Right lung (tissue), 5 donors: ENCODE data around the gene SORL1. TPM values are rescaled to one million over a fixed set of nuclear protein-coding genes. Genes with fewer than 3 reads are reported as not detected.

ENCODE experiments used
- DNase-seq, 2 donors: peaks; one replicate each; pipeline ENCODE4 v3.0.0-alpha.2; 2013
- polyA plus RNA-seq, 5 donors: library from polyadenylated mRNA; unstranded; fragments of 120-200 nt; gene quantifications; one replicate each; pipeline versions ENCODE4 v1.2.1 to v1.2.3, GENCODE V29; 2013; ENCODE audit warnings: inconsistent platforms in 1 of 5, low replicate concordance in 1 of 5; ENCODE audit not compliant: insufficient read length in 5 of 5, insufficient read depth in 1 of 5

SORL1 gene
- polyA plus RNA-seq, 5 donors = 22.4 to 32.4 (median 30.2) TPM

GRCh38 chr11:121655537-121656327 is 203.6 kb downstream of the SORL1 start:
- DNase-seq = peak; percentile 87 to 89

GRCh38 chr11:121656328-121657090 is 204.4 kb downstream of the SORL1 start:
- peak in 1 of 2 donors; percentile 24 for DNase-seq

GRCh38 chr11:121657146-121657545 is 205.0 kb downstream of the SORL1 start:
- no peak for DNase-seq

- no peak for DNase-seq
Observed at GRCh38 chr11:121659811-121660210, 207.7 kb downstream of the SORL1 start.

- no peak for DNase-seq
Observed at GRCh38 chr11:121661880-121662486, 209.9 kb downstream of the SORL1 start.

- DNase-seq = no peak
Observed at GRCh38 chr11:121664144-121664543, 212.0 kb downstream of the SORL1 start.

GRCh38 chr11:121665206-121665838 is 213.2 kb downstream of the SORL1 start:
- DNase-seq = no peak

- DNase-seq = no peak
Observed at GRCh38 chr11:121667836-121668235, 215.7 kb downstream of the SORL1 start.

- no peak for DNase-seq
Observed at GRCh38 chr11:121669422-121669821, 217.3 kb downstream of the SORL1 start.

- DNase-seq = no peak
Observed at GRCh38 chr11:121670266-121670665, 218.2 kb downstream of the SORL1 start.

GRCh38 chr11:121670805-121671282 is 218.7 kb downstream of the SORL1 start:
- DNase-seq = peak in 1 of 2 donors; percentile 13

GRCh38 chr11:121671283-121672168 is 219.4 kb downstream of the SORL1 start:
- peak in 1 of 2 donors; percentile 24 for DNase-seq

- DNase-seq = no peak
Observed at GRCh38 chr11:121672630-121673487, 220.7 kb downstream of the SORL1 start.

- no peak for DNase-seq
Observed at GRCh38 chr11:121681550-121682268, 229.6 kb downstream of the SORL1 start.

Other genes with a start within 250 kb of the SORL1 start
- 10 to 100 TPM; 42.3 to 58.3 (median 47.4) TPM for gene SC5D, start 159.5 kb upstream of the SORL1 start, polyA plus RNA-seq